Neural cell (in vitro differentiated cells): ENCODE measurements around the gene GPR152. TPM values are rescaled to one million over a fixed set of nuclear protein-coding genes. Genes with fewer than 3 reads are reported as not detected.

Experiments
- H2AFZ ChIP-seq: fragments of 200-600, 300-800 bp; sonication (generic), shearing (Covaris generic); 2 replicates; pipeline ENCODE4 v1.6.0; 2014; ENCODE audit warnings: low read depth, mild to moderate bottlenecking, antibody characterized with exemption, low read length, moderate library complexity
- H3F3A ChIP-seq: fragments of 200-600 bp; shearing (Covaris generic); 2 replicates; pipeline ENCODE4 v1.6.1; 2016; ENCODE audit warnings: mild to moderate bottlenecking, moderate library complexity, mixed read lengths, antibody characterized with exemption, low read length; ENCODE audit not compliant: insufficient read depth, poor library complexity, severe bottlenecking
- H3K27ac ChIP-seq: fragments of 200-600, 300-800 bp; sonication (generic), shearing (Covaris generic); 2 replicates; pipeline ENCODE4 v1.5.1; 2014; ENCODE audit warnings: mild to moderate bottlenecking, low read length, moderate library complexity
- H3K27me3 ChIP-seq: fragments of 300-800, 200-600 bp; sonication (generic), shearing (Covaris generic); 2 replicates; pipeline ENCODE4 v1.6.0; 2014; ENCODE audit warnings: mild to moderate bottlenecking, low read depth, low read length, moderate library complexity; ENCODE audit not compliant: insufficient read depth
- H3K36me3 ChIP-seq: fragments of 300-800, 200-600 bp; sonication (generic), shearing (Covaris generic); 2 replicates; pipeline ENCODE4 v1.5.1; 2014; ENCODE audit warnings: mild to moderate bottlenecking, antibody characterized with exemption, low read length, moderate library complexity; ENCODE audit not compliant: insufficient read depth
- H3K4me2 ChIP-seq: fragments of 300-800, 200-600 bp; sonication (generic), shearing (Covaris generic); 2 replicates; pipeline ENCODE4 v1.6.0; 2014; ENCODE audit warnings: mild to moderate bottlenecking, low read length
- H3K4me3 ChIP-seq: fragments of 300-800, 200-600 bp; sonication (generic), shearing (Covaris generic); 2 replicates; pipeline ENCODE4 v1.5.1; 2014; ENCODE audit warnings: mild to moderate bottlenecking, low read length, moderate library complexity
- H3K79me2 ChIP-seq: fragments of 200-600 bp; shearing (Covaris generic); replicated peaks from 2 replicates; pipeline ENCODE4 v1.6.0; 2014; ENCODE audit warnings: mild to moderate bottlenecking, low read length, moderate library complexity; ENCODE audit not compliant: insufficient read depth
- H3K9ac ChIP-seq: fragments of 300-800, 200-600 bp; sonication (generic), shearing (Covaris generic); 2 replicates; pipeline ENCODE4 v1.6.1; 2016; ENCODE audit warnings: mild to moderate bottlenecking, low read length, mixed read lengths
- H3K9me2 ChIP-seq: fragments of 200-600 bp; shearing (Covaris generic); 2 replicates; pipeline ENCODE4 v1.6.1; 2016; ENCODE audit warnings: mild to moderate bottlenecking, low read length, mixed read lengths; ENCODE audit not compliant: insufficient read depth
- H3K9me3 ChIP-seq: fragments of 200-600, 300-800 bp; sonication (generic), shearing (Covaris generic); 2 replicates; pipeline ENCODE4 v1.6.1; 2016; ENCODE audit warnings: mild to moderate bottlenecking, mixed run types, low read length, moderate library complexity, mixed read lengths
- H4K20me1 ChIP-seq: fragments of 200-600 bp; shearing (Covaris generic); 2 replicates; pipeline ENCODE4 v1.6.1; 2016; ENCODE audit warnings: mild to moderate bottlenecking, mixed run types; ENCODE audit not compliant: insufficient read depth
- EP300 ChIP-seq: fragments of 450-650 bp; conservative IDR thresholded peaks from 2 replicates; pipeline ENCODE4 v1.6.1; 2014; ENCODE audit warnings: antibody characterized with exemption, mild to moderate bottlenecking, moderate library complexity; ENCODE audit not compliant: poor library complexity, severe bottlenecking
- EZH2 ChIP-seq: fragments of 200-600, 300-800 bp; shearing (Covaris generic), sonication (generic); IDR thresholded peaks from 2 replicates; pipeline ENCODE4 v1.6.1; 2014; ENCODE audit warnings: antibody characterized with exemption, low read length, borderline replicate concordance, mild to moderate bottlenecking; ENCODE audit not compliant: insufficient read depth, poor library complexity, severe bottlenecking
- MXI1 ChIP-seq: fragments of 450-650 bp; conservative IDR thresholded peaks from 2 replicates; pipeline ENCODE4 v1.6.1; 2014; ENCODE audit warnings: antibody characterized with exemption, mild to moderate bottlenecking; ENCODE audit not compliant: poor library complexity, severe bottlenecking
- POLR2AphosphoS5 ChIP-seq: IDR thresholded peaks from 2 replicates; pipeline ENCODE4 v1.6.1; 2012
- RAD21 ChIP-seq: fragments of 450-650 bp; conservative IDR thresholded peaks from 2 replicates; pipeline ENCODE4 v1.6.1; 2014; ENCODE audit warnings: antibody characterized with exemption, mild to moderate bottlenecking, moderate library complexity
- REST ChIP-seq: IDR thresholded peaks from 2 replicates; pipeline ENCODE4 v1.6.1; 2012; ENCODE audit warnings: borderline replicate concordance
- SMC3 ChIP-seq: fragments of 450-650 bp; conservative IDR thresholded peaks from 2 replicates; pipeline ENCODE4 v1.6.1; 2014; ENCODE audit warnings: antibody characterized with exemption, mild to moderate bottlenecking, moderate library complexity; ENCODE audit not compliant: poor library complexity
- TAF1 ChIP-seq: IDR thresholded peaks from 2 replicates; pipeline ENCODE4 v1.6.1; 2012; ENCODE audit warnings: low read depth
- polyA plus RNA-seq: library from polyadenylated mRNA; depleted of rRNA; stranded (reverse); fragments of >200 nt; gene quantifications from 2 replicates; pipeline ENCODE4 v1.2.3, GENCODE V29; 2014
- TF ChIP-seq, protein P1 (sequence below): fragments of 450-650 bp; IDR thresholded peaks from 2 replicates; pipeline ENCODE4 v1.5.1; 2014; ENCODE audit warnings: antibody characterized with exemption, mild to moderate bottlenecking, moderate library complexity; ENCODE audit not compliant: poor library complexity, severe bottlenecking

The GPR152 gene
- polyA plus RNA-seq, 1 donor from 2014 or later = not detected

DNA sequence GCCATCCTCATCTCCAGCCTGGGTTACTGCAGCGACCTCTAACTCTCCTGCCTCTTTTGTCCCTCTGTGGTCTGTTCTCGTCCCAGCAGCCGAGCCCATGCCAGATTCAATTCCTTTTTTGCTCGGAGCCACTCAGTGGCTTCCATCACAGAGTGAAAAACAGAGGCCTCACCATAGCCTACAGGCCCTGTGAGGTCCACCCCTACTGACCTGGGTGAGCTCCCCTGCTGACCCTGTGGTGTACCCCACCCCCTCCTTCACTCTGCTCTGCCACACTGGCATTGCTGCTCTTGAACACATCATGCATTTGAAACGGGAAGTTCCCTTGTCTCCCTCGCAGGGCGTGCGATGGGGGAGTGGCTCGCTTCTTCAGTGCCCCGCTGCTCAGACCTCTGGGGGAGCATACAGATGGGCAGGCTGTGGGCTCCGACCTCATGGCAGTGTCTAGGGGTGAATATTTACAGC, 32.4 kb upstream of the GPR152 start:
- no peak overlapping the region for H2AFZ ChIP-seq
- H3K27me3 ChIP-seq = no peaks in the 10 kb centered on the region
- no peaks in the 10 kb centered on the region for H3K9me2 ChIP-seq
- no peaks in the 10 kb centered on the region for H3K9me3 ChIP-seq
- TF ChIP-seq, protein P1, sequence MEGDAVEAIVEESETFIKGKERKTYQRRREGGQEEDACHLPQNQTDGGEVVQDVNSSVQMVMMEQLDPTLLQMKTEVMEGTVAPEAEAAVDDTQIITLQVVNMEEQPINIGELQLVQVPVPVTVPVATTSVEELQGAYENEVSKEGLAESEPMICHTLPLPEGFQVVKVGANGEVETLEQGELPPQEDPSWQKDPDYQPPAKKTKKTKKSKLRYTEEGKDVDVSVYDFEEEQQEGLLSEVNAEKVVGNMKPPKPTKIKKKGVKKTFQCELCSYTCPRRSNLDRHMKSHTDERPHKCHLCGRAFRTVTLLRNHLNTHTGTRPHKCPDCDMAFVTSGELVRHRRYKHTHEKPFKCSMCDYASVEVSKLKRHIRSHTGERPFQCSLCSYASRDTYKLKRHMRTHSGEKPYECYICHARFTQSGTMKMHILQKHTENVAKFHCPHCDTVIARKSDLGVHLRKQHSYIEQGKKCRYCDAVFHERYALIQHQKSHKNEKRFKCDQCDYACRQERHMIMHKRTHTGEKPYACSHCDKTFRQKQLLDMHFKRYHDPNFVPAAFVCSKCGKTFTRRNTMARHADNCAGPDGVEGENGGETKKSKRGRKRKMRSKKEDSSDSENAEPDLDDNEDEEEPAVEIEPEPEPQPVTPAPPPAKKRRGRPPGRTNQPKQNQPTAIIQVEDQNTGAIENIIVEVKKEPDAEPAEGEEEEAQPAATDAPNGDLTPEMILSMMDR = no peak
- TF ChIP-seq RAD21 (no peak), REST (no peak), SMC3 (no peak), EP300 (no peak), TAF1 (no peak), EZH2 (no peak), POLR2AphosphoS5 (no peak), MXI1 (no peak)
- no peak overlapping the region for H3K9ac ChIP-seq
- H3K4me3 ChIP-seq = no peak overlapping the region
- no peaks in the 10 kb centered on the region for H3F3A ChIP-seq
- H3K27ac ChIP-seq = no peak overlapping the region
- no peak overlapping the region for H3K4me2 ChIP-seq
- no peaks in the 10 kb centered on the region for H4K20me1 ChIP-seq
- H3K79me2 ChIP-seq = peaks cover 4% of the 10 kb centered on the region
- H3K36me3 ChIP-seq = no peaks in the 10 kb centered on the region

DNA sequence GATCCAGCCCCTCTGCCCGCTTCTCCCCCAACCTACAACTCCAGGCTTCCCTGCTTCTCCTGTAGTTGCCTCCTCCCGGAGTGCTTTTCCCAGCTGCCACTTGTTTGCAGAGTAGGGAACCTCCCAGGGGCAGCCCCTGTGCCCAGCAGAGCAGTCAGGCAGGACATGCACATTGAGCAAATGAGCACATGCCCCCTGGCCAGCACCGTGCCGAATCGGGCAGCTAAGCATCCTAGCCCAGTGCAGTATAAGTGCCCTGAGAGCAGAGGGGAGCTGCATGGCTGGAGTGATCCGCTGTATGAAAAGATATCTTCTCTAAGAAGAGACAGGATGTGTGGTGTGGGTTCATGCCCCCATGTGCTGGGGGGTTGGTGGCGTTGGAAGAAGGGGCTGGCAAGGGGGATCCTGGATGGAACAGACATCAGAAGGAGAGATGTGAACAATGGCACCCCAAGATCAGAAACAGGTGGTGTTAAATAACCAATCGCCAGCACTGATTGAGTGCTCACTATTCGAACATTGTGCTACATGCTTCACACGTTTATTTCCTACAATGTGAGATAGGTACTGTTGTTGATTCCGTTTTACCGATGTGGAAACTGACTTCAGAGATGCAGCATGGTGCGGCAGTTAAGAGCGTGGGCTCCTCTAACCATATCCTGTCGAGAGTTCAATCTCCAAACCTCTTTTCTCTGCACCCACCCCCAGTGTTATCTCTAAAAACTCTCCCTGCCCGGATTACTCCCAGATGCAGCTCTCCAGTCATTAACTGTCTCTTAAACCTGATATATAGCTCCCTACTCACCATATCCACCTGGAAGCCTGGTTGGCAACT, 31.5 kb upstream of the GPR152 start:
- Histone ChIP-seq H4K20me1 (no peaks in the 10 kb centered on the region), H3F3A (no peaks in the 10 kb centered on the region), H3K79me2 (peaks cover 4% of the 10 kb centered on the region), H3K4me3 (peak overlapping the region; percentile 73), H3K36me3 (no peaks in the 10 kb centered on the region), H3K9me2 (no peaks in the 10 kb centered on the region), H3K9me3 (no peaks in the 10 kb centered on the region), H3K27ac (peak overlapping the region; percentile 90), H3K9ac (peak overlapping the region; percentile 80), H3K27me3 (no peaks in the 10 kb centered on the region), H3K4me2 (no peak overlapping the region), H2AFZ (no peak overlapping the region)
- TF ChIP-seq EP300 (no peak), MXI1 (no peak), RAD21 (no peak), TAF1 (no peak), EZH2 (no peak), SMC3 (no peak), POLR2AphosphoS5 (no peak), REST (no peak)
- TF ChIP-seq, protein P1 = no peak
